ENCODE results near the gene ERI3. TPM values are rescaled to one million over a fixed set of nuclear protein-coding genes. Genes with fewer than 3 reads are reported as not detected.

The ERI3 gene
- total and polyA plus RNA-seq, 2 experiments from 2014 or later, result 59.4 to 93.2 TPM

GRCh38 chr1:44359234-44359935, 4.3 kb upstream of the ERI3 start:
- Histone ChIP-seq H3K79me2 (peaks cover 5% of the 10 kb centered on the region), H3K27me3 (no peaks in the 10 kb centered on the region), H3K36me3 (replicated peaks; ENCODE audit: insufficient read depth, low read depth) (no peaks in the 10 kb centered on the region), H3K9me2 (replicated peaks; ENCODE audit: insufficient read depth) (no peaks in the 10 kb centered on the region), H3K27ac (no peak overlapping the region), H3K4me2 (no peak overlapping the region), H3K9me3 (ENCODE audit: low read depth) (no peaks in the 10 kb centered on the region), H3K4me3 (no peak overlapping the region), H3K4me1 (ENCODE audit: insufficient read depth) (peaks cover 3% of the 10 kb centered on the region), H2AFZ (no peak overlapping the region), H4K20me1 (ENCODE audit: insufficient read depth, poor library complexity, severe bottlenecking) (no peaks in the 10 kb centered on the region)
- 77% methylated on average over 6 of the region's 6 CpGs for WGBS (ENCODE audit: low lambda C conversion rate, missing lambda C conversion rate)
- DNase-seq (ENCODE audit: low spot score), result no peak
- TF ChIP-seq EZH2phosphoT487 (IDR thresholded peaks at IDR 0.05; ENCODE audit: low read depth, severe bottlenecking, unreplicated experiment) (no peak), EZH2 (IDR thresholded peaks at IDR 0.05; ENCODE audit: borderline replicate concordance) (no peak), CTCF (IDR thresholded peaks at IDR 0.05; ENCODE audit: poor library complexity) (no peak)

GRCh38 chr1:44357710-44358109, 2.7 kb upstream of the ERI3 start:
- TF ChIP-seq CTCF (IDR thresholded peaks at IDR 0.05; ENCODE audit: poor library complexity), result no peak
- no peak for TF ChIP-seq EZH2 (IDR thresholded peaks at IDR 0.05; ENCODE audit: borderline replicate concordance)
- TF ChIP-seq EZH2phosphoT487 (IDR thresholded peaks at IDR 0.05; ENCODE audit: low read depth, severe bottlenecking, unreplicated experiment), result no peak
- Histone ChIP-seq H3K36me3 (replicated peaks; ENCODE audit: insufficient read depth, low read depth) (no peaks in the 10 kb centered on the region), H3K4me1 (ENCODE audit: insufficient read depth) (peaks cover 16% of the 10 kb centered on the region), H3K27ac (no peak overlapping the region), H3K9me3 (ENCODE audit: low read depth) (no peaks in the 10 kb centered on the region), H3K27me3 (no peaks in the 10 kb centered on the region), H3K9me2 (replicated peaks; ENCODE audit: insufficient read depth) (no peaks in the 10 kb centered on the region), H4K20me1 (ENCODE audit: insufficient read depth, poor library complexity, severe bottlenecking) (no peaks in the 10 kb centered on the region), H3K4me3 (no peak overlapping the region), H3K4me2 (no peak overlapping the region), H3K79me2 (peaks cover 21% of the 10 kb centered on the region), H2AFZ (no peak overlapping the region)
- WGBS (ENCODE audit: low lambda C conversion rate, missing lambda C conversion rate), result 78% methylated on average over 4 of the region's 4 CpGs
- no peak for DNase-seq (ENCODE audit: low spot score)

GRCh38 chr1:44355582-44356305, 687 bp upstream of the ERI3 start:
- TF ChIP-seq EZH2 (IDR thresholded peaks at IDR 0.05; ENCODE audit: borderline replicate concordance) (no peak), CTCF (IDR thresholded peaks at IDR 0.05; ENCODE audit: poor library complexity) (no peak), EZH2phosphoT487 (IDR thresholded peaks at IDR 0.05; ENCODE audit: low read depth, severe bottlenecking, unreplicated experiment) (no peak)
- H3K4me2 ChIP-seq, result peak overlapping the region; percentile 65
- H3K27me3 ChIP-seq, result no peaks in the 10 kb centered on the region
- peaks cover 38% of the 10 kb centered on the region for H3K79me2 ChIP-seq
- H3K4me1 ChIP-seq (ENCODE audit: insufficient read depth), result peaks cover 16% of the 10 kb centered on the region
- peak overlapping the region; percentile 82 for H2AFZ ChIP-seq
- H3K9me3 ChIP-seq (ENCODE audit: low read depth), result no peaks in the 10 kb centered on the region
- H3K36me3 ChIP-seq (replicated peaks; ENCODE audit: insufficient read depth, low read depth), result no peaks in the 10 kb centered on the region
- DNase-seq (ENCODE audit: low spot score), result no peak
- 61% methylated on average over 12 of the region's 12 CpGs for WGBS (ENCODE audit: low lambda C conversion rate, missing lambda C conversion rate)
- no peak overlapping the region for H3K4me3 ChIP-seq
- H4K20me1 ChIP-seq (ENCODE audit: insufficient read depth, poor library complexity, severe bottlenecking), result peaks cover 5% of the 10 kb centered on the region
- no peak overlapping the region for H3K27ac ChIP-seq
- H3K9me2 ChIP-seq (replicated peaks; ENCODE audit: insufficient read depth), result no peaks in the 10 kb centered on the region
